GM20000 (cell line): Measurements from ENCODE around the gene YTHDF2.

Source experiments
- DNase-seq: peaks from one replicate; pipeline ENCODE4 v3.0.0; 2012; ENCODE audit warnings: low spot score
- CTCF ChIP-seq: IDR thresholded peaks from 2 replicates; pipeline ENCODE4 v1.5.1; 2012; ENCODE audit warnings: mild to moderate bottlenecking, control low read depth; ENCODE audit errors: extremely low read depth, missing control alignments

The YTHDF2 gene

DNA sequence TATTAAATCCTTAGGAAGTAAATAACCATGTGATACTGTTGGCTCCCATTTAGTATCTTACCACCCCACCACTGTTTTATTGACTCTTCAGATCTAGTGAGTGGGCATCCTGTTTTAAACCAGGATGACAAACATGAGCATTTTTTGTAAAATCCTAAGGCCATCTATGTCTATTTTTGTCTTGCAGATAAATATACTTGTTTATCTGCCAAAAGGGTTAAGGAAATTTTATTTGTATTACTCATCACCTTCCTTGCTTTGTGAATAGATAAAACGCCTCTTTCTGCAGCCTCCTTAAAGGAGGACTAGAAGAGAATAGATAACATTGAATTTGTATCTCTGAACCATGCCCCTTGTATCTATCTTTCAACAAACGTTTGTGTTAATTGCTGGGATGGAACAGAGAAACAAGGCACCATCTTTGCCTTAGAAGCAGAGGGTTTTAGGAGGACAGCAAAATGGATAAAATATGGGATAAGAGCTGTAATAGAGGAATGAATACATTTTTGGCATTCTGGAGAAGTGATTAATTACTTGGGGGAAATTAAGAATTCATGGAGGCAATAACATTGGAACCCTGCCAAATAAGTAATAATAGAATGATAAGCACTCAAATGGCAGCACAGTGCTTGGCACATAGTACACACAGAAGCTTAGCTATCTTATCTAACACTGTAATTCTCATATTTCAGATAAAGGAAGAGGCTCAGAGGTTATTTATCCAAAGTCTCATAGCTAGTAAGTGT, 14.7 kb downstream of the YTHDF2 start:
- no peak for DNase-seq

DNA sequence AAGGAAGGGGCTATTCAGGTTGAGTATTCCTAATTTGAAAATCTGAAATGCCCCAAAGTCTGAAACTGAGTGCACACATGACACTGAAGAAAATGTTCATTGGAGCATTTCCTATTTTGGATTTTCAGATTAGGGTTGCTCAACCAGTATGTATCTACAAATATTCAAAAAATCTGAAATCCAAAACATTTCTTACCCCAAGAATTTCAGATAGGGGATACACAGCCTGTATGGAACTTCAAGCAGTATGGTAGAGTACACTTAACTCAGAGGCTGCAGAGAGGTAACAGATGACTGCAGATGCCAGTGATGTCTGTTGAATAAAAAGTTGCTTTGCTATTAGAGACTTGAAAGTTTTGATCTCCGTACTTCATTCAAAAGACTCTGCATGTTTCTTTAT, 19.0 kb downstream of the YTHDF2 start:
- TF ChIP-seq CTCF: no peak
- no peak for DNase-seq

More for the DNA sequence above, 14.7 kb downstream of the YTHDF2 start:
- TF ChIP-seq CTCF: no peak

DNA sequence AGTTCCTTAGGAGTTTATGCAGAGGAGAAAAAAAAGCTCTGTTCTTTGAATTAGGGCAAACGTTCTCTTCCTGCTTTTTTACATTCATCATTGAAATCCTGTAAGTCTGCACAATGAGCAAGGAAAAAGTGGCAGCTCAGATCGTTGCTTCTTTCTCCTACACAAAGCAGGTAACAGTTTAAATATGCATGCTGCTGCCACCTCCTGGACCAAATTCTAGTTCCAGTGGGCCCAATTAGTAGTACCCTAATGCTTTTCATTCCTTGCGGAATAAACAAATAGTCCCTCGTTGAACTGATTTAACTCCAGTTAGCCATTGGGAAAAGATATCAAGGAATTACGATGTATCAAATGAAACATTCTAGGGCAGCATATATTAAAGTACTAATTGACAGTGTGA, 20.1 kb downstream of the YTHDF2 start:
- no peak for TF ChIP-seq CTCF
- no peak for DNase-seq

GRCh38 chr1:28758420-28758819, 21.7 kb downstream of the YTHDF2 start:
- no peak for DNase-seq
- TF ChIP-seq CTCF: no peak

- no peak for DNase-seq
- TF ChIP-seq CTCF: no peak
Measured at GRCh38 chr1:28759257-28759656, 22.5 kb downstream of the YTHDF2 start.

GRCh38 chr1:28761189-28761588, 24.4 kb downstream of the YTHDF2 start:
- no peak for TF ChIP-seq CTCF
- DNase-seq: no peak

- no peak for DNase-seq
- TF ChIP-seq CTCF: no peak
Measured at GRCh38 chr1:28766532-28767183, 29.9 kb downstream of the YTHDF2 start.
